Measurements from ENCODE around the gene PIGP.

Gene PIGP

DNA sequence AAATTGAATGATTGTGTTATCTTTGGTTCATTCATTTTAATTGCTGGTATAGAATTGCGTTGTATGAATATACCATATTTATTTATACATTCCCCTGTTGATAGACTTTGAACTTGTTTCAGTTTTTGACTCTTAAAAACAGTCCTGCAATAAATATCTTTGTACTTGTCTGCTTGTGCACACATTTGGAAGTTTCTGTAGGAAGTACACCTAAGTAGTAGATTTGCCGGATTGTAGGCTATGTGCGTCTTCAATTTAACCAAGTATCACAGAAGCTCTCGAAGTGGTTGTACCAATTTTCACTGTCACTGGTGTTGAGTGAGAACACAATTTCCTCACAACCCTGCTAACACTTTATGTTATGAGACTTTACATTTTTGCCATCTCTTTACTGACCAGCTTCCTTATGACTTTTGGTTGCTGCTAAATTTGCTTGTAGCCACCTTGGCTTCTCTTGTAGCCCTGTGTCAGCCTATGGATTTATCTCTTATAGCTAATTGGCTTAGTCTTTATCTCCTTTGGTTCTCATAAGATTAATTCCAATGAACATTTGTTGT lies 2.4 kb upstream of the PIGP start:
- H3K4me3 ChIP-seq (ENCODE audit: low read length) = no peak overlapping the region
- no peak for DNase-seq (ENCODE audit: low read depth)

DNA sequence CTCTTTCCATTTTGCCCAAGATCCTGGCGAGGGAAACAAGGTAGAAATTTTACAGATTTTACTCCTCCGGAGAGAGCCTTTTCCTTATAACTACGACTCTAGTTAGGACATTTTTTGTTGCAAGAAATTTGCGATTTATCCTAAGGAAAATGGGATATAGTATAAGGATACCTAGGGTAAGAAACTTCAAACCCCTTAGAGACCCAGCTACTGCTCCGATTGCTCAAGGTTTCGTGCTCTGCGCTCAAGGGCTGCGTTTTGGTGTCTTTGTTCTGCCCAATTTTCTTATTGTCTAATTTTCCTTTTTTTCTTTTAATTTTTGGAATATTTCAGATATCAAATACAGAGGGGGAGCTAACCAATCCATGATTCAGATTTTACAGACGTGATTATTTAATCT lies 1.7 kb upstream of the PIGP start:
- DNase-seq (ENCODE audit: low read depth) = no peak
- TF ChIP-seq, protein P1, sequence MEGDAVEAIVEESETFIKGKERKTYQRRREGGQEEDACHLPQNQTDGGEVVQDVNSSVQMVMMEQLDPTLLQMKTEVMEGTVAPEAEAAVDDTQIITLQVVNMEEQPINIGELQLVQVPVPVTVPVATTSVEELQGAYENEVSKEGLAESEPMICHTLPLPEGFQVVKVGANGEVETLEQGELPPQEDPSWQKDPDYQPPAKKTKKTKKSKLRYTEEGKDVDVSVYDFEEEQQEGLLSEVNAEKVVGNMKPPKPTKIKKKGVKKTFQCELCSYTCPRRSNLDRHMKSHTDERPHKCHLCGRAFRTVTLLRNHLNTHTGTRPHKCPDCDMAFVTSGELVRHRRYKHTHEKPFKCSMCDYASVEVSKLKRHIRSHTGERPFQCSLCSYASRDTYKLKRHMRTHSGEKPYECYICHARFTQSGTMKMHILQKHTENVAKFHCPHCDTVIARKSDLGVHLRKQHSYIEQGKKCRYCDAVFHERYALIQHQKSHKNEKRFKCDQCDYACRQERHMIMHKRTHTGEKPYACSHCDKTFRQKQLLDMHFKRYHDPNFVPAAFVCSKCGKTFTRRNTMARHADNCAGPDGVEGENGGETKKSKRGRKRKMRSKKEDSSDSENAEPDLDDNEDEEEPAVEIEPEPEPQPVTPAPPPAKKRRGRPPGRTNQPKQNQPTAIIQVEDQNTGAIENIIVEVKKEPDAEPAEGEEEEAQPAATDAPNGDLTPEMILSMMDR (conservative IDR thresholded peaks at IDR 0.05; ENCODE audit: low read depth, low read length) = no peak
- H3K4me3 ChIP-seq (ENCODE audit: low read length) = peak overlapping the region; percentile 74

More for the DNA sequence above, 2.4 kb upstream of the PIGP start:
- TF ChIP-seq, protein P1 (conservative IDR thresholded peaks at IDR 0.05; ENCODE audit: low read depth, low read length) = no peak

DNA sequence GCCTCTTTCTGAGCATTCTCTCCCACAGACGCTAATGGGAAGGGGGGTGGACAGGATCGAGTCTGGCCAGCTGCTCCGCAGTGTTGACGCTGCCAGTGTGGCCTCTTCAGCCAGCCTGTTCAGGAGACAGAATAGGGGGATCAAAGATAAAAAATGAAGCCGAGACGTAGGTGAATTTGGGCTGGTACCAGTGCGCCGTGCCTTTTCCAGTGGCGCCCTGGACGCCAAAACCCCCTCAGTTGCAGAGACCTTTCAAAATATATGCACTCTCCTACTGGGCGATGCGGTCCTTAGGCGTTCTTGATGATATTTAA lies 1.3 kb upstream of the PIGP start:
- TF ChIP-seq, protein P1 (conservative IDR thresholded peaks at IDR 0.05; ENCODE audit: low read depth, low read length) = no peak
- H3K4me3 ChIP-seq (ENCODE audit: low read length) = peak overlapping the region; percentile 74
- DNase-seq (ENCODE audit: low read depth) = no peak

DNA sequence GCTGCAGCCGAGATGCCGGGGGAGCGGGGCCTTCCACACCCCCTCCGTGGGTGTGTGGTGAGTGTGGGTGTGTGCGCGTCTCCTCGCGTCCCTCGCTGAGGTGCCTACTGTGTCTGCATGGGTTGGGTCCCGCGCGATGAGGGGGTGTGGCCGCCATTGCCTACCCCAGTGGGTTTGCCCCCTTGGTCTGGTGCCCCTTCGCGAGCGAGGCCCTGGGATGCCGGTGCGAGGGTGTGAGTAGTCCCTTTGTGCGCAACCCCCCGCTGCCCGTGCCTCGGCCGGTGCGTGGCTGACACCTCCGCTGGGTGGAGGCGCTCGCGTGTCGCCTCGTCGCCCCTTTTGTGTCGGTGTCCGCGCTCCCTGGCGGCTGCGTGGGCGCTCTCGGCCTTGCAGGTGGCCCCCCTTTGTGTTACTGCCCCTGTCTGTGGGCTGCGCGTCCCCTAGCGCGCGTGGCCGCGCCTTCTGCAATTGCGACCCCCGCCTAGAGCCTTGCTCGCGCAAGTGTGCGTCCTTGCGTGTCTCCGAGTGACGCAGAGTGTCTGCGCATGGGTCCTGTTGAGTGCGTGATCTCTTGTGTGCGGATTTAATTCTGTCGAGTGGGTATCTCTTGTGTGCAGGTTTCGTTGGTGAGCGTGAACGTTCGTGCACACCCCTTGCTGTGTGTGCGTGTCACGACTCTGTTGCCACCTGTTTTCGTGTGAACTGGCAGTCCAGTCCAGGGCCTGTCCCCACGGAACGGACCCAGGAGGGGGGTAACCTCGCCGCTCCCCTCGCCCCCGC lies 736 bp upstream of the PIGP start:
- H3K4me3 ChIP-seq (ENCODE audit: low read length) = peak overlapping the region; percentile 74
- TF ChIP-seq, protein P1 (conservative IDR thresholded peaks at IDR 0.05; ENCODE audit: low read depth, low read length) = no peak
- DNase-seq (ENCODE audit: low read depth) = no peak

DNA sequence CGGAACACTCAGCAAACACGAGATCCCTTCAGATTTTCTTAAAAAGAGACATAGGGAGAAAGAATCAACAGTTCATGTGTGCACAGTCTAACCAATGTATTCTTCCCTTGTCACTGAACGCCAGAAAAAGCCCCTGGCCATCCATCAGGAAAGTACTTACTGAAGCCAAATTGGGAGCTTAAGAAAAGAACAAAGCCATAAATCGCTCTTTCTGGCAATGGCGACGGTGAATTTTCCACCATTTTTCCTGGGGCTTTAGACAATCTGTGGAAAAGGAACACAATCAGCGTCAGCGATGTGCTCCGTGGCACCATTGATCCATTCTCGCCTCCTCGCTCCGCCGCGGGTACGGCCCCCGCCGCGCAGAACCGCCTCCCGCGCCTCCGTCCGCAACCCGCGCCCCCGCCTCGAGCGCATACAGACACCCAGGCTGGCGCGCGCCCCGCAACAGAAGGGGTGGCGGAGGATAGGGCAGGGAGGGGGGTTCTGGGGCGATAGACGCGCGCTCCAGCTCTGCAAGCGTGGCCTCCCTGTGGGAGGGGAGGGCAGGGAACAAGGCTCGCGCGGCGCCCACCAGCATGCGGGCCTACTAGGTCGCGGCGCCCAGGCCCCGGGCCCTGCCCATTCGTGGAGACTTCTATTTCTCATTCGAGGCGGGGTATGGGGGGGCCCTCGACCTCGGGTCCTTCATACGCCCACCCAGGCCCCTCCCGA lies 440 bp downstream of the PIGP start:
- H3K4me3 ChIP-seq (ENCODE audit: low read length) = peak overlapping the region; percentile 72
- TF ChIP-seq, protein P1 (conservative IDR thresholded peaks at IDR 0.05; ENCODE audit: low read depth, low read length) = no peak
- DNase-seq (ENCODE audit: low read depth) = peak; percentile 13

DNA sequence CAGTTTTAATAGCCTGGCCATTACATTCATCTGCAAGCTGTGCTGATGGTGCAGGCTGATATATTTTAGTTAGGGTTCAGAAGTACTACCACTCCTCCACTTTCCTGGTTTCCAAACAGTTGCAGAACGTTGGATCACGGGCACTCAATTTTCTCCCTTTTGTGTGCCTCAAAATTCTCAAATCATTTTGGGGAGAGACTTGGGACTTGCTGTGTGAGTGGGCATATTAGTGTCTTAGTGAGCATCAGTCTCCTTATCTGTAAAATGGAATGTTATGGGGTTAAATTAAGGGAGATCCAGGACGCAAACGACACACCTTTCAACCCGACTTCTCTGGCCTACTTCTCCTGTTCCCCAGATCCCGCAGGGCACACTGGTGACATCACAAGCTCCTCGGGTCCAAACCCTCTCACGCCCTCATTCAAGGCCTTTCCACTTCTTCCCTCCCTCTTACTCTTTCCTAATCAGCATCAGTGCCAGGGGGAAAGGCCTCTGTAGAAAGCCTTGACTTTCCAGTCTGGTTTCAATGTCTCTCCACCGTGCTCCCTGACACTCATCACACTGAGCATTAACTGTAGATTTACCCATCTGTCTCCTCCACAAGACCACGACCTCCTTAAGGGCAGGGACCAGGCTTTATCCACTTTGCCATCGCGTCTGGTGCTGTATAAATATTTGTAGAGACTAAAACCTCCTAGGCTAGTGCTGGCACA lies 1.2 kb downstream of the PIGP start:
- H3K4me3 ChIP-seq (ENCODE audit: low read length) = peak overlapping the region; percentile 72
- DNase-seq (ENCODE audit: low read depth) = peak; percentile 39
- TF ChIP-seq, protein P1 (conservative IDR thresholded peaks at IDR 0.05; ENCODE audit: low read depth, low read length) = no peak

Data from retinal pigment epithelial cell (primary cell).